GM12878 (cell line): Measurements from ENCODE around the gene AQP9. TPM values are rescaled to one million over a fixed set of nuclear protein-coding genes. Genes with fewer than 3 reads are reported as not detected.

Source experiments
- ATAC-seq: fragments of 200-7000 bp; cut with Tn5 transposase; 3 replicates; pipeline ENCODE4 v1.9.1; 2020; ENCODE audit warnings: mild to moderate bottlenecking, moderate library complexity
- BruUV-seq: library from RNA; stranded (reverse); fragments of 400-500 nt; replicated peaks from 2 replicates; lab custom pipeline; 2021; lab: Mats Ljungman, UMichigan
- CTCF ChIA-PET: fragments of 300-600 bp; sonication (Branson Sonifier 250); formaldehyde crosslinking; extraction: SDS; loops from one replicate; lab custom pipeline; 2021; ENCODE audit warnings: inconsistent platforms; lab: Yijun Ruan, JAX
- POLR2A ChIA-PET: fragments of 350-600 bp; formaldehyde crosslinking; extraction: SDS; loops from one replicate; lab custom pipeline; 2021; ENCODE audit warnings: inconsistent platforms; lab: Charles Lee
- RAD21 ChIA-PET: fragments of 300-600 bp; sonication (Branson Sonifier 250); formaldehyde crosslinking; loops from one replicate; lab custom pipeline; 2023; ENCODE audit warnings: antibody characterized with exemption; ENCODE audit not compliant: unreplicated experiment; lab: Charles Lee
- SMC1A ChIA-PET: fragments of 300-600 bp; sonication (Branson Sonifier 250); formaldehyde crosslinking; loops from one replicate; lab custom pipeline; 2023; ENCODE audit not compliant: unreplicated experiment, uncharacterized antibody; lab: Charles Lee
- DNase-seq: peaks from one replicate; pipeline ENCODE4 v3.0.0-alpha.2; 2011; ENCODE audit warnings: low read depth, low spot score
- FAIRE-seq: peaks from 3 replicates; lab custom pipeline; 2011; peaks lifted over from hg19 to GRCh38; lab: Jason Lieb, UNC
- H2AFZ ChIP-seq: 2 replicates; pipeline ENCODE4 v1.6.0; 2011; ENCODE audit warnings: low read depth, low read length, control low read depth; ENCODE audit not compliant: control insufficient read depth
- H3K27ac ChIP-seq: 2 replicates; pipeline ENCODE4 v1.5.1; 2011; ENCODE audit warnings: control low read depth; ENCODE audit not compliant: control insufficient read depth, insufficient read depth
- H3K27me3 ChIP-seq, 2 experiments: replicated peaks in 1 of 2; 2 replicates each; pipeline versions ENCODE4 v1.6.0 to v1.6.1; 2011; ENCODE audit warnings: low read length in 1 of 2; ENCODE audit not compliant: control insufficient read depth in 2 of 2, insufficient read depth in 2 of 2
- H3K36me3 ChIP-seq, 2 experiments: 2 replicates each; pipeline ENCODE4 v1.5.1; 2011; ENCODE audit warnings: low read length in 1 of 2; ENCODE audit not compliant: control insufficient read depth in 2 of 2, insufficient read depth in 2 of 2
- H3K4me1 ChIP-seq: 2 replicates; pipeline ENCODE4 v1.6.1; 2011; ENCODE audit warnings: mild to moderate bottlenecking, low read length, moderate library complexity, mixed read lengths; ENCODE audit not compliant: control insufficient read depth, insufficient read depth
- H3K4me2 ChIP-seq: 2 replicates; pipeline ENCODE4 v1.6.0; 2011; ENCODE audit warnings: control low read depth; ENCODE audit not compliant: control insufficient read depth, insufficient read depth
- H3K4me3 ChIP-seq: fragments of 200-600 bp; sonication (generic); 2 replicates; pipeline ENCODE4 v1.5.1; 2016
- H3K79me2 ChIP-seq: 2 replicates; pipeline ENCODE4 v1.6.0; 2011; ENCODE audit warnings: low read length; ENCODE audit not compliant: control insufficient read depth, insufficient read depth
- H3K9ac ChIP-seq: 2 replicates; pipeline ENCODE4 v1.8.0; 2011; ENCODE audit warnings: low read length, control low read depth, mixed read lengths; ENCODE audit not compliant: control insufficient read depth, insufficient read depth
- H3K9me3 ChIP-seq: replicated peaks from 3 replicates; pipeline ENCODE4 v1.5.1; 2011; ENCODE audit warnings: mild to moderate bottlenecking, low read length; ENCODE audit not compliant: control insufficient read depth, insufficient read depth
- H4K20me1 ChIP-seq: 2 replicates; pipeline ENCODE4 v1.6.0; 2011; ENCODE audit not compliant: control insufficient read depth, insufficient read depth
- CBX5 ChIP-seq: sonication (generic); IDR thresholded peaks from 2 replicates; pipeline ENCODE4 v1.6.1; 2016; ENCODE audit warnings: low read depth, moderate library complexity, mild to moderate bottlenecking, inconsistent platforms
- FOXM1 ChIP-seq: IDR thresholded peaks from 2 replicates; pipeline ENCODE4 v1.6.1; 2012; ENCODE audit warnings: low read depth, mild to moderate bottlenecking, inconsistent platforms, low read length, moderate library complexity
- KLF5 ChIP-seq: fragments of 450-650 bp; IDR thresholded peaks from 2 replicates; pipeline ENCODE4 v1.6.1; 2014; ENCODE audit warnings: mild to moderate bottlenecking; ENCODE audit not compliant: partially characterized antibody
- NFYB ChIP-seq: IDR thresholded peaks from 2 replicates; pipeline ENCODE4 v1.6.1; 2011; ENCODE audit warnings: low read depth, mild to moderate bottlenecking, low read length, improper control_type of control experiment, moderate library complexity; ENCODE audit not compliant: insufficient read depth
- PML ChIP-seq: IDR thresholded peaks from 2 replicates; pipeline ENCODE4 v1.6.1; 2012; ENCODE audit warnings: low read length, inconsistent platforms
- SP1 ChIP-seq: IDR thresholded peaks from one replicate; pipeline ENCODE4 v1.6.1; 2011; ENCODE audit warnings: low read depth, low read length
- ZNF384 ChIP-seq: IDR thresholded peaks from 2 replicates; pipeline ENCODE4 v1.6.1; 2012; ENCODE audit warnings: low read depth, mild to moderate bottlenecking, low read length, improper control_type of control experiment, borderline replicate concordance
- ZNF687 ChIP-seq: fragments of 450-650 bp; IDR thresholded peaks from 2 replicates; pipeline ENCODE4 v1.6.1; 2017; ENCODE audit warnings: mild to moderate bottlenecking, moderate library complexity
- in situ Hi-C: fragments of 300-500 bp; cut with MboI; formaldehyde crosslinking; loops from 9 replicates; pipeline ENCODE4 v1.14.3; 2018; ENCODE audit warnings: mixed read lengths
- intact Hi-C: fragments of 100-400 bp; cut with micrococcal nuclease; formaldehyde crosslinking; loops from one replicate; pipeline ENCODE4 v1.14.2; 2022; ENCODE audit not compliant: unreplicated experiment
- polyA plus RNA-seq, 11 experiments: library from polyadenylated mRNA; depleted of rRNA in 4 of 11; unstranded in 6 of 11; stranded (reverse) in 5 of 11; fragments of >200 nt; fragmentation: Nextera tagmentation in 4 of 11; fragmentation: Illumina TruSeq in 1 of 11; extraction: Ambion mirVana in 4 of 11; extraction: Trizol in 1 of 11; gene quantifications; 1 replicate in 1 of 11; 2 replicates in 10 of 11; pipeline versions ENCODE4 v1.2.1 to v1.2.3, GENCODE V29; 2011 to 2016; ENCODE audit warnings: inconsistent platforms in 2 of 11, missing spikeins in 2 of 11, low read depth in 1 of 11
- total RNA-seq, 4 experiments: library from RNA; depleted of rRNA in 3 of 4; stranded (reverse); fragments of >200 nt in 3 of 4; fragmentation: Illumina TruSeq in 1 of 4; extraction: Trizol in 1 of 4; gene quantifications; 2 replicates each; pipeline versions ENCODE4 v1.2.1 to v1.2.3, GENCODE V29; 2013 to 2021
- TF ChIP-seq, protein P1 (sequence below): IDR thresholded peaks from 2 replicates; pipeline ENCODE4 v1.6.1; 2011; ENCODE audit warnings: mild to moderate bottlenecking, low read depth, low read length, moderate library complexity; ENCODE audit not compliant: insufficient replicate concordance

The AQP9 gene
- total and polyA plus RNA-seq, 10 of the 15 experiments (the other 5 are each of a cell fraction or from before 2014, with no cell fraction given) = 0.05 to 3.0 (median 0.22) TPM

DNA sequence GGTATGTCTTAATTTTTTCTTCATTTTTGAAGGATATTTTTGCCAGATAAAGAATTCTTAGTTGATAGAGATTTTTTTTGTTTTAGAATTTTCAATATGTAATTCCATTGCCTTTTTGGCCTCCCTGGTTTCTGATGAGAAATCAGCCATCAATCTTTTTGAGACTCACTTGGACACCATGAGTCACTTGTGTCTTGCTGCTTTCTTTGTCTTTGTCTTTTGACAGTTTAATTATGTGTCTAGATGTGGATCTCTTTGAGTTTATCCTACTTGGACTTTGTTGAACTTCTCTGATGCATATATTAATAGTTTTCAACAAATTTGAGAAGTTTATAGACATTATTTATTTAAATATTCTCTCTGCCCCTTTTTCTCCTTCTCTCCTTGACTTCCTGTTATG lies 34.7 kb upstream of the AQP9 start:
- no peak for TF ChIP-seq FOXM1
- no peak for TF ChIP-seq ZNF384
- TF ChIP-seq SP1 = no peak
- TF ChIP-seq ZNF687 = no peak
- no peak for TF ChIP-seq NFYB
- TF ChIP-seq, protein P1, sequence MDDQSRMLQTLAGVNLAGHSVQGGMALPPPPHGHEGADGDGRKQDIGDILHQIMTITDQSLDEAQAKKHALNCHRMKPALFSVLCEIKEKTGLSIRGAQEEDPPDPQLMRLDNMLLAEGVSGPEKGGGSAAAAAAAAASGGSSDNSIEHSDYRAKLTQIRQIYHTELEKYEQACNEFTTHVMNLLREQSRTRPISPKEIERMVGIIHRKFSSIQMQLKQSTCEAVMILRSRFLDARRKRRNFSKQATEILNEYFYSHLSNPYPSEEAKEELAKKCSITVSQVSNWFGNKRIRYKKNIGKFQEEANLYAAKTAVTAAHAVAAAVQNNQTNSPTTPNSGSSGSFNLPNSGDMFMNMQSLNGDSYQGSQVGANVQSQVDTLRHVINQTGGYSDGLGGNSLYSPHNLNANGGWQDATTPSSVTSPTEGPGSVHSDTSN = no peak
- no peak for TF ChIP-seq CBX5
- no peak for TF ChIP-seq KLF5
- no peak for TF ChIP-seq PML
- no peak for ATAC-seq
- SMC1A ChIA-PET = no interaction called here
- in situ Hi-C loops (no loop called here), intact Hi-C loops (no loop called here)
- RAD21 ChIA-PET = no interaction called here
- no peaks in the 10 kb centered on the region for H3K79me2 ChIP-seq
- no peak for DNase-seq
- POLR2A ChIA-PET = no interaction called here
- no peaks in the 10 kb centered on the region for H3K27me3 ChIP-seq
- H4K20me1 ChIP-seq = no peaks in the 10 kb centered on the region
- H2AFZ ChIP-seq = no peak overlapping the region
- no peak overlapping the region for H3K4me3 ChIP-seq
- BruUV-seq = no TSS peak
- CTCF ChIA-PET = no interaction called here
- H3K27ac ChIP-seq = no peak overlapping the region
- no peak overlapping the region for H3K4me2 ChIP-seq
- no peak for FAIRE-seq
- H3K36me3 ChIP-seq = no peaks in the 10 kb centered on the region
- no peaks in the 10 kb centered on the region for H3K4me1 ChIP-seq
- no peak overlapping the region for H3K9ac ChIP-seq
- H3K9me3 ChIP-seq = no peaks in the 10 kb centered on the region
